ENCODE data around the gene MICU2. TPM values are rescaled to one million over a fixed set of nuclear protein-coding genes. Genes with fewer than 3 reads are reported as not detected.

The MICU2 gene
- total and polyA plus RNA-seq, 10 of the 15 experiments (the other 5 are each of a cell fraction or from before 2014, with no cell fraction given): 17.7 to 56.6 (median 43.8) TPM

GRCh38 chr13:21458813-21459701 lies 144.9 kb downstream of the MICU2 start, which contains the start of gene ZDHHC20 (continued):
- TF ChIP-seq LARP7 (IDR thresholded peaks at IDR 0.05) (peak; percentile 72), POLR2AphosphoS2 (IDR thresholded peaks at IDR 0.05; ENCODE audit: low read depth, low read length) (no peak), BRCA1 (IDR thresholded peaks at IDR 0.05; ENCODE audit: low read depth, low read length) (no peak), CBX5 (IDR thresholded peaks at IDR 0.05; ENCODE audit: low read depth) (peak; percentile 61; the same call in 1 of the 2 replicates), BHLHE40 (IDR thresholded peaks at IDR 0.05; ENCODE audit: borderline replicate concordance in 1 of 2, low read depth in 2 of 2, low read length in 1 of 2) (peak in 1 of 2 experiments; percentile 9; a peak in 1 of 4 replicates), ZSCAN29 (IDR thresholded peaks at IDR 0.05) (0 out of 2 replicates have a peak, but pooled peaks have one; percentile 12), SUPT20H (IDR thresholded peaks at IDR 0.05; ENCODE audit: borderline replicate concordance, control insufficient read depth, low read depth, low read length) (no peak), TBL1XR1 (IDR thresholded peaks at IDR 0.05; ENCODE audit: low read depth, low read length) (no peak), KAT2A (conservative IDR thresholded peaks at IDR 0.05; ENCODE audit: control insufficient read depth, low read depth, low read length) (no peak), SIN3A (IDR thresholded peaks at IDR 0.05; ENCODE audit: low read depth, low read length) (0 out of 2 replicates have a peak, but pooled peaks have one; percentile 44), ZNF622 (IDR thresholded peaks at IDR 0.05) (no peak), E2F8 (IDR thresholded peaks at IDR 0.05; ENCODE audit: low read depth, partially characterized antibody) (no peak), MEF2B (IDR thresholded peaks at IDR 0.05; ENCODE audit: partially characterized antibody, poor library complexity, severe bottlenecking) (peak; percentile 69), FOXK2 (IDR thresholded peaks at IDR 0.05) (no peak), BACH1 (IDR thresholded peaks at IDR 0.05; ENCODE audit: borderline replicate concordance) (0 out of 2 replicates have a peak, but pooled peaks have one; percentile 12), HCFC1 (IDR thresholded peaks at IDR 0.05; ENCODE audit: low read length) (peak; percentile 21; the same call in 1 of the 2 replicates), HDAC2 (IDR thresholded peaks at IDR 0.05) (no peak), RUNX3 (IDR thresholded peaks at IDR 0.05; ENCODE audit: low read length) (peak; percentile 43), EGR1 (IDR thresholded peaks at IDR 0.05; ENCODE audit: borderline replicate concordance in 1 of 2, low read depth in 2 of 2, low read length in 2 of 2) (peak in 1 of 2 experiments; percentile 89; a peak in 2 of 3 replicates)

Measured in GM12878 (cell line).